GF-D8 (cell line): ENCODE data around the gene HAVCR2.
"Not testable (repeated sequence)": the region's sequence is repeated elsewhere in the genome, so short reads cannot be mapped to it uniquely, and the experiment has no call there.

Experiments
- DNase-seq: peaks from one replicate; lab custom pipeline; 2025; lab: John Stamatoyannopoulos, UW

Gene HAVCR2

DNA sequence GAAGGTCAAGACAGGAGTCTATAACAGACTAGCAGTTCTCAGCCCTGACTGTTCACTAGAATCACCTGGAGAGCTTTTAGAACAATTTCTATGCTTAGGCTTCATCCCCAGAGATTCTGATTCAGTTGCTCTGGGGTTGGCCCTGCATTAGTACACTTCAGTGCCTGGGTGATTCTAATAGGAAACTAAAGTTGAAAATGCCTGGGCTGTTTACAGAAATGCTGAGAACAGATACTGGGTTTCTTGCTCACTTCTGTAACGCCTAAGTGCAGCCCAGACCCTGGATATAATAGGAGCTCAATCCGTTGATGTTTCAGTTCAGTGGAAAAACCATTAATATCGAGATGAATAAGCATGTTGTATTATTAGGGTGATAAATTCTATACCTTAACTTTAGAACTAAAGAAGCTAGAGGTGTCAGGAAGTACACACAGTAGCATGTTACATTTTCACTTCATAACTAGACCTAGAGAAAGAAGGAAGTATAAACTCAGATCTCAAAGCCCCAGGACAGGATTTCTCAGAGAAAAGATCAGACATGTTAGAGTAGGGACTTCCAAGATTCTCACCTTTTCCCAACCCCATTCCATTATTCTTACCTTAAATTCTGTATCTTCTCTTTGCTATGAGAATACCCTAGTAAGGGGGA lies 20.4 kb downstream of the HAVCR2 start:
- DNase-seq, result no peak

DNA sequence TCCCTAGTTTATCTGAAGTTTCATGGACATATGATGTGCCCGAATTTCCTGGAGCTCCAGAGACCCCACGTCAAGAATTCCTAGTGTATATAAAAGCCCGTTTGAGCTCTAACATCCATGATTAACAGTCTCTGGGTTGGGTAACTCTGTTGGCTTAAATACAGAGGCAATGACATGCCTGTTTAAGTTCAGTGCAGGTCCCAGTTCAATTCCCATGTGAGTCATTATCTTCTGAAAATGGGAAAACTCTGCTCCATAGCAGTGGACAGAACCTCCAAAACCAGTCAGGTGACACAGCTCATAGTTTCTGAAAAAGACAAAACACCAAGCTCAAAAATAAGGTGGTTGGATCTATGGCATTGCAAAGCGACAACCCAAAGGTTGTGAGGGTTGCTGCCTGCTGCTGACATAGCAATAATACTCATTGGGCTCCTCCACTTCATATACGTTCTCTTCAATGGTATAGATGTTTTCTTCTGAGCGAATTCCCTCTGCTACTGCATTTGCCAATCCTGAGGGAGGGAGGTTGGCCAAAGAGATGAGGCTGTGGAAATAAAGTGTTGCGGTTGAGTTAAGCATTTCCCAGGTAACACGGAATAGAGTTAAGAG lies 22.0 kb downstream of the HAVCR2 start:
- no peak for DNase-seq

DNA sequence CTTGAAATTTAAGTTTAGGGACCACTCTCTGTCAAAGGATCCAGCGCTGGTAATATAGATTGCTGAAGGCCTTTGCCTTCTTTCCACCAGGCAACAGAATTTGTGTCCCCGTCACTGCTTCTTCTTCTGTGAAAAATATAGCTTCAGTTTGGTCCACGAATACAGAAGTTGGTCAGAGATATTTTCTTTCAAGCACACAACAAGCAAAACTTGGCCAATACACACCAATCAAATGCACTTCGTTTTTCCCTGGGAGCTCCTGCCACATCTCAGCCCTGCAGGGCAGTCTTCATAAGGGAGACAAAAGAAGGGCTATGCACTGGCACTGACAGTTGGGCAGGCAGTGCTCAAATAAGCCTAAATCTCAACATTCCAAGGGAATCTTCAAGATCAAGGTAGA lies 22.9 kb downstream of the HAVCR2 start:
- no peak for DNase-seq

DNA sequence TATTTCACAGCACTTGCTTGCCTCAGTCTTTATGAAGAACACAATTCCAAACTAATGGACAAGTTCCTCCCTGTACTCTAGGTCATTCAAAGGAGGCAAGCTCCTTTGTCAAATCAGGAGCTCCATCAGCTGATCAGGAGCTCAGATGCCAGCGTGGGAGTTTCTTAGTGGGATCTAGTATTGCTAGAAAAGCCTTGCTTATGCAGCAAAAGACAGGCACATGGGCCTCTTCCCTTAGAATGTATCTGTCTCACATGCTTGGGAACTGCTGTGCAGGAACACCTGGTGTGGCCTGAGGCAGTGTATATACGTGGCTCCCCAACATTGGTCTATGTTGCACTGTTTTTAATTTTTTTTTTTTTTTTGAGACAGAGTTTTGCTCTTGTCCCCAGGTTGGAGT lies 28.6 kb downstream of the HAVCR2 start:
- no peak for DNase-seq

DNA sequence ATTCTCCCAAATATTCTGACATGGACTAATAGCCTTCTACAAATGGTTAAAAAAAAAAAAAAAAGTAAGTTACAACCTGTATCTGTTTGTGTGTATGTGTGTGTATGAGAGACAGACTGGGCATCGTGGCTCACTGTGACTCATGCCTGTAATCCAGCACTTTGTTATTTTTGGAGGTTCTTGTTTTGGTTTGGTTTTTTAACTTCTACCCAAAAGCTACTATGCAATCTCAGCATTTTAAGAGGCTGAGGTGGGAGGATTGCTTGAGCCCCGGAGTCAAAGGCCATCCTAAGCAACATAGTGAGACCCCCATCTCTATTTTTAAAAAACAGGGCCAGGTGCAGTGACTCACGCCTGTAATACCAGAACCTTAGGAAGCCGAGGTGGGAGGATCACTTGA lies 32.3 kb downstream of the HAVCR2 start:
- DNase-seq, result no peak

DNA sequence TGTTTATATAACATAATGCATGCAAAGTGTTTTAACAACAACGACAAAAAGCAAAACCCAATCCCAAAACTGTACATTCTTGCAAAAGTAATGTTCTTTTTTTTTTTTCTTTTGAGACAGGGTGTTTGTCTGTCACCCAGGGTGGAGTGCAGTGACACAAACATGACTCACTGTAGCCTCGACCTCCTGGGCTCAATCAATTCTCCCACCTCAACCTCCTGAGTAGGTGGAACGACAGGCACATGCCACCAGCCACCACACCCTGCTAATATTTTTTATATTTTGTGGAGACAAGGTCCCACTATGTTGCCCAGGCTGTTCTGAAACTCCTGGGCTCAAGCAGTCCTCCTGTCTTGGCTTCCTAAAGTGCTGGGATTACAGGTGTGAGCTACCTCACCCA lies 36.3 kb downstream of the HAVCR2 start:
- DNase-seq, result no peak

DNA sequence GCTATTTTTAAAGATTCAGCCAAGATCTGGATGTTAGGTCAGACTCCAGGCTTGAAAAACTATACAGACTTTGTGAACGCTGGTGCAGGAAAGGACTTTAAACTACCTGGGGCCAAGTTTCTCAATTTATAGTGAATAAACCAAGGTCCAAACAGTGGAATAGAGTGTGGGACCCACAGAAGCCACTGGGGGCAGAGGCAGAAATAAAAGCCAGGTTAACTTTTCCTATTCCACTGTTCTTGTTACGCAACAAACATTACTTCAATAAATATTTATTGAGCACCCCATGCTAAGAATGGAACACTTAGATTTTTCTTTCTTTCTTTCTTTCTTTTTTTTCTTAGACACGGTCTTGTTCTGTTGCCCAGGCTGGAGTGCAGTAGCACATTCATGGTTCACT lies 38.9 kb downstream of the HAVCR2 start:
- DNase-seq, result no peak

DNA sequence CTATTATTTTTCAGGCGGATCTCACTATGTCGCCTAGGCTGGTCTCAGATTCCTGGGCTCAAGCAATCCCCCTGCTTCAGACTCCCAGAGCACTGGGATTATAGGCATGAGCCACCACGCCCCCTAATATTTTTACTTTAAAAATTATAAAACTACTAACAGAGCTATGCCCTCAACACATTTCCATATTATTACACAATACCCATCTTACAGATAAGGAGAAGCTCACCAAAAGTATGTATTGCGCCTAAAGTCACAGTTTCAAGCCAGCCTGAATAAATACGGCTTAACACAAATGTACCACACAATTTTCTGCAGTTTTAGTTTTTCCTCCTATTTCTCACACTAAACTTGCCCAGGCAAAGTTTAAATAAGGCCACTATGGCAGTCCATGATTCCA lies 40.1 kb downstream of the HAVCR2 start:
- DNase-seq, result no peak

DNA sequence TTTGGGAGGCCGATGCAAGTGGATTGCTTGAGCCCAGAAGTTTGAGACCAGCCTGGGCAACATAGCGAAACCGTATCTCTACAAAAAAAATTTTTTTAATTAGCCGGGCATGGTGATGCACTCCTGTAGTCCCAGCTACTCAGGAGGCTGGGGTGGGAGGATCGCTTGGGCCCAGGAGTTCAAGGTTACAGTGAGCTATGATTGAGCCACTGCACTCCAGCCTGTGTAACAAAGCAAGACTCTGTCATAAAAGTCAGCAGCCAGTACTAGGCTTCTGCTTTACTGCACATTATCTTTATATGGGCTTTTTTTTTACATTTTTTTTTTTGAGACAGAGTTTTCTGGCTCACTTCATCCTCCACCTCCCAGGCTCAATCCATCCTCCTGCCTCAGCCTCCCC lies 40.5 kb downstream of the HAVCR2 start:
- DNase-seq, result no peak

DNA sequence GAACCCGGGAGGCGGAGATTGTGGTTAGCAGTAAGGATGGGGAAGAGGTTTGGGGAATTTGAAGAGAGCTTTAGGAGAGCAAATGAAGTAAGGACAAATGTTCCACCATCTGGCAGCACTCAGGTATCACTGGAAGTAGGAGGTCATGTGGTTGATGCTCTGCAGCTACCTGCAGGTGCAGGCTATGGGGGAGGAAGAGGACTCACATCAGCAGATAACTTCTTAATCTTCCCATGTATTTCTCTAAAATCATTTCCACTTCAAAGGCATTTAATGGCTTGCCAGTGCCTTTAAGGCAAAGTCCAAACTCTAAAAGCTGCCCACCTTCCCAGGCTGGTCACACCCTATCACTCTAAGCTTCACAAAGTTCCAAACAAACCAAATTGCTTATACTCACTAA lies 41.8 kb downstream of the HAVCR2 start:
- DNase-seq, result no peak

DNA sequence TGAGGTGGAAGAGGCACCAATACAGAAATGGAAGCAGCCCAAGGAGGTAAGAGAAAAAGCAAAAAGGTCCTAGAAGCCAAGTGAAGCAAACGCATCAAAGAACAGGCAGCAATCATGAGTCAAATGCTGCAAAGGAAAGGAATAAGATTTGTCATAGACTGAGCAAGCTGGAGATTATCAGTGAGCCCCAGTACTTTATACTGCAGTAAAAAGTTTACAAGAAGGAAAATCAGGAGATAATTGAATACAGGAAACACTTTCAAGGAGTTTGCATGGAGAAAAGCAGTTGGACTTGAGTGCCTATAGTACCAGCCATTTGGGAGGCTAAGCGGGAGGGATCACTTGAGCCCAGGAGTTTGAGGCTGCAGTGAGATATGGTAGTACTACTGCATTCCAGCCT lies 42.8 kb downstream of the HAVCR2 start:
- DNase-seq, result no peak

DNA sequence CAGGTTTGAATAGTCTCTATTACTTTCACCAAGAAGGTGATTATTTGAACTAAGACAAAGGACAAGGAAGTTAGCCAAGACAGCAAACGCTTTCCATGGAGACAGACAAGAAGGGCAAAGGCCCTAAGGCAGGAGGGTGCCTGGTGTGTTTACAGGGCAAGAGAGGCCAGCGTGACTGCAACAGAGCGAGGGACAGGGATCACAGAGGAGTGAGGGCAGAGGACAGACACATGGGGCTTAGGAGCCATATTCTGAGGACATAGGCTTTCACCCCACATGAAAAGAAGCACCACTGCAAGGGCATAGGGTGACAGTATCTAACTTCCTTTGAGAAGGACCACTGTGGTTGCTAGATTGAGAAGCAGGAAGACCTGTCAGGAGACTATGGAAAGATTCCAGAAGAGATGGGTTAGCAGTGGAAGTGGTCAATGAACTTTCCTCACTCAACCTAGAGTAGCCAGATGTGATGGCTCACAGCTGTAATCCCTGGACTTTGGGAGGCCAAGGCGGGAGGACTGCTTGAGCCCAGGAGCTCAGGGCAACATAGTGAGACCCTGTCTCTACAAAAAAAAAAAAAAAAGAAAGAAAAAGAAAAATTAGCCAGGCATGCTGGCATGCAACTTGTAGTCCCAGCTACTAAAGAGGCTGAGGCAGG lies 44.9 kb downstream of the HAVCR2 start:
- no peak for DNase-seq

DNA sequence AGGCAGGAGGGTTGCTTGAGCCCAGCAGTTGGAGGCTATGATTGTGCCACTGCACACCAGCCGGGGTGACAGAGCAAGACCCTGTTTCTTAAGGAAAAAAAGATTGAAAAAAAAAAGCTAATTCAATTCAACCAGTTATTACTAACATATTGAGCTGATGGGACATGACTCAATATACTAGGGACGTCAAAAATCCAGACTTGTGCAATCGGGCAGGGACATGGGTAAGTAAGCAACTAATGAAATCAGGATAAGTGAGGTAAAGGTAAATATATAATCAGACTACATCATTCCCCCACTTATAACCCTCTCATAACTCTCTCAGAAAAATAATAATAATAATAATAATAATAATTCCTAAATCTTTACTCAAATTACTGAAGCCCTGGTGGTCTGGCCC lies 49.0 kb downstream of the HAVCR2 start:
- no peak for DNase-seq

DNA sequence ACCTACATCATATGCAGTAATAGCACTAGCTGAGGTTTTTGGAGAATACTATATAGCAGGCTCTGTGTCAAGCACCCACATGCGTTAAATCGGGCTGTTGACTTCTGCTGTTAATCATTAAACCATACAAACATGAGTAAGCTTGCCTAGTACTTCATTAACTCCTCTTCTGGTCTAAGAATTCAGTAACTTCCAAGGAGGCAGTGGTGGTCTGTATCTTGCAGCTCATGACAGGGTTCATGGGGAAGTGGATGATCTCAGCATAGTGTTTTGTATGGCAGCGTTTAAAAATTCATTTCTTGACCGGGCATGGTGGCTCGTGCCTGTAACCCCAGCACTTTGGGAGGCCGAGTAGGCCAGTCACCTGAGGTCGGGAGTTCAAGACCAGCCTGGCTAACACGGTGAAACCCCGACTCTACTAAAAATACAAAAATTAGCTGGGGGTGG lies 49.7 kb downstream of the HAVCR2 start, which contains the start of gene HAVCR1:
TSS of gene HAVCR1 (minus strand) at position 24 of the 447 bp plus-strand sequence. CDS start 1,173 bp downstream, outside the sequence.
- no peak for DNase-seq

DNA sequence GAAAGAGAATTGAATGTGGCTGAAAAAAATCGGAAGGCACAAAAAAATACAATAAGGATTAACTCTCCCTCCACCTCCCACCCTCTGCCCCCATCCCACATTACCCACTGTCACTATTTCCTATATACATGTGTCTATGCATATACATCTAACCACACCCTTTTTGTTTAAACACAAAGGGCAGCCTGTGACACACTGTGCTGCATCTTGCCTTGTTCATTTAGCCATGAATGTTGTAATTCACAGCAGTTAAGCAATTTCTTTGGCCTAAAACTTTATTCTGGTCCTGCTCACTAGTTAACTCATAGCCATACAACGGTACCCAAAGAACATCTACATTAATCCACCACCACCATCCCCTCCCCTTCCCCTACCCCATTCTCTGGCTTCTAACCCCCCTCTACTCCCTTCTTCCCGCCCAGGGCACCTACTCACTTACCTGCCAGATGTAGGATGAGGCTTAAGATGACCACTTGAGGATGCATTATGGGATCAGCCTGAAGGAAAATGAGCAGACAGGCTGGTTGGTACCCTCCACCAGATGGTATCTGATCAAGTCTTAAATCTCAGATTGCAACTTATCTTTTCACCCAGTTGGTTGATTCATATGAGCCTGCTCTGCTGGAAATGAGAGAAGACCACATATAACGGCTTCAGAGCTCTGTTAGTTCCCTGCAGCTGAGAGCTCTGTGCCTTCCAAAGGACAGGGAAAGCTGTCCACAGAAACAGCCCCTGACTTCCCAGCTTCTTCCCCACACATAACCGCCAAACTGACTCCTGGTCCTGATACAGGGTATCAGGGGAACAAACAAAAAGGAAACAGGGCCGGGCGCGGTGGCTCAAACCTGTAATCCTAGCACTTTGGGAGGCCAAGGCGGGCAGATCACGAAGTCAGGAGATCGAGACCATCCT lies 51.1 kb downstream of the HAVCR2 start:
- no peak for DNase-seq

DNA sequence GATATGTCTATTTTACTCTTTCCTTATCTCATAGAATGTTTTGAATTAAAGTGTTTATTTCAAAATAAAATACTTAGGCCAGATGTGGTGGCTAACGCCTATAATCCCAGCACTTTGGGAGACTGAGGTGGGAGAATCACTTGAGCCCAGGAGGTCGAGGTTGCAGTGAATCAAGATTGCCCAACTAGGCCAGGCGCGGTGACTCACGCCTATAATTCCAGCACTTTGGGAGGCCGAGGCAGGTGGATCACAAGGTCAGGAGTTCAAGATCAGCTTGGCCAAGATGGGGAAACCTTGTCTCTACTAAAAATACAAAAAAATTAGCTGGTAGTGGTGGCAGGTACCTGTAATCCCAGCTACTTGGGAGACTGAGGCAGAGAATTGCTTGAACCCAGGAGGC lies 52.0 kb downstream of the HAVCR2 start:
- not testable (repeated sequence) for DNase-seq

DNA sequence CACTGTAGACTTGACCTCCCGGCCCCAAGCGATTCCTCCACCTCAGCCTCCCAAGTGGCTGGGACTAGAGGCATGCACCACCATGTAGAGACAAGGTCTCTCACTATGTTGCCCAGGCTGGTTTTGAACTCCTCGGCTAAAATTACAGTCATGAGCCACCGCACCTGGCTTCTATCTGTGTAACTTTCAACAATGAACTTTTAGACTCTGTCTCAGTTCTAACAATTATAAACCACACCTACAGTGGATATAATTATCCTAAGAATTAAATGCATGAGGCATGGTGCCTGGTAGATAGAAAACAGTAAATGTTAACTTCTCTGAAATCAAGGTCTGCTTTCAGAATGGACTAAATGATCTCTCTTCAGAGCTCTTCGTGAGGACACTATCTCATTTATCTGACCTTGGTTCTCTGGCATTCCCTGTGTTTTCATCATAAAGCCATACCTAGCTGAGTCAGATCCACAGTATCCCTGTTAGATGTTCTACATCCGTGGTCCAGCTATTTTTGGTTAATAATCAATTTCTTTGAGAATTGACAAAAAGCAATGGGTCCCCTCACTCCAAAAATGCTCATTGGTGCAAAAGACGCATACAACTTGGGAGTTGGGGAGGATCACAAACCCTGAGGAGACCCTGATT lies 57.1 kb downstream of the HAVCR2 start:
- DNase-seq, result no peak

DNA sequence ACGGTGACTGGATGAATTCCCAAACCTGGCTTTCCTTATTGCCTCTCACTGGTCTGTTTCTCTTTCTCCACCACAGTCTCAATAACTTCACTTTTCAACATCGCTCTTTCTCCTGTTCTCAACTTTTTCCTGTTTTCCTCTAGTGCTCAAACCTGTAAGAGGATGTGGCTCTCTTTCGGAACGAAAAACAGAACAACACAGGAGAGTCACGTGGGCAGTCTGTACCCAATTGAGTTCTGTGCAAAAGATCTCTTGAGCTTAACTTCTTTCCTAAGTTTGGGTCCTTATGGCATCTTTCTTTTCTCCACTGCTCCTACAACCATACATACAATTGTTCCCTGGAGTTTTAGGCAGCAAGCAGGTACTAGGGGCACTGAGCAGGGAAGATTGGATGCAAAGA lies 58.8 kb downstream of the HAVCR2 start:
- DNase-seq, result no peak

DNA sequence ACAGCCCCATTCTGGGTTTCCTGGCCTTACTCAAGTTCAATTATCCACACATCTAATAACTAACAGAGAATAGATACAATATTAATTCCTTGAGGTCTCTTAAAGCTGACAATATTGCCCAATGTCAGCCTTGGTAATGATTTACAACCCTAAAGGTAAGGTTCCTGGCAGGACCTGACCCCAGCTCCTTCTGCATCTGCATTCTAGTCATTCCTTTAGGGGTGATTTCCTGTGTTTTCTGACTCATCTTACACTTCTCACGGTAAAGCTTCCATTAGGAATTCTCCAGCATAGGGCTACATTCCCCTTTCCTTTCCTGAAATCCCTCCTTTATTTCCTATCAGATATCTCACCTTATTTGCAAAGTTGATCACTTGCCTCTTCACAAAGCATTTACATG lies 59.2 kb downstream of the HAVCR2 start:
- no peak for DNase-seq

DNA sequence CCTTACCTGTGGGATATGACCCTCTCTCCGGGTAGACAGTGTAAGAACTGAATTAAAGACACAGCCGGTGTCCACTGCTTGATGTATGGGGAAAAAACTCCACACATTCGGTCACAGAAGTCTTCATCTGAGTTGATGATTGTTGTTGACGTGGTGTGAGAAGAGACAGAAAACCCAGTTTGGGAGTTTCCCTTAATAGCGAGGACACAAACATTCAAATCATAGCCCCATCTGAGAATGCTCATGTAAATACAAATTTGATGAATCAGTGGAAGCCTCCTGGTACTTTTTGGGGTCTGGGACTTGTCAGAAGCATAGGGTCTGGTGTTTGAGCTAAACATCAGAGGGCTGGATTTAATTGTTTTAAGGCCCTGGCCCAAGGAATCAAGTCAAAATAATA lies 60.9 kb downstream of the HAVCR2 start:
- DNase-seq, result no peak

DNA sequence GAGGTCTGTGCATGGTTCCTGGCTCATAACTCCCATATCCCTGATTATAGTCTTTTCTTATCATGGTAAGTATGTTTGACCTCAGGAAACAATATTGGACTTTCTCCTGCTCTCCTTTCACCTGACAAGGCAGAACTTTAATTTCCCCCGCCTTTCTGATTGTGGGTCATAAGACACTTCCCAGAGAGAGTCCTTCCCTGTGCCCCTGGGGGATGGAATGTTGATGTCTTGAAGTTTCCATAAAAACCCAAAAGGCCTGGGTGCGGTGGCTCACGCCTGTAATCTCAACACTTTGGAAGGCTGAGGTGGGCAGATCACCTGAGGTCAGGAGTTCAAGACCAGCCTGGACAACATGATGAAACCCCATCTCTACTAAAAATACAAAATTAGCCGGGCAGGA lies 61.8 kb downstream of the HAVCR2 start:
- DNase-seq, result not testable (repeated sequence)

DNA sequence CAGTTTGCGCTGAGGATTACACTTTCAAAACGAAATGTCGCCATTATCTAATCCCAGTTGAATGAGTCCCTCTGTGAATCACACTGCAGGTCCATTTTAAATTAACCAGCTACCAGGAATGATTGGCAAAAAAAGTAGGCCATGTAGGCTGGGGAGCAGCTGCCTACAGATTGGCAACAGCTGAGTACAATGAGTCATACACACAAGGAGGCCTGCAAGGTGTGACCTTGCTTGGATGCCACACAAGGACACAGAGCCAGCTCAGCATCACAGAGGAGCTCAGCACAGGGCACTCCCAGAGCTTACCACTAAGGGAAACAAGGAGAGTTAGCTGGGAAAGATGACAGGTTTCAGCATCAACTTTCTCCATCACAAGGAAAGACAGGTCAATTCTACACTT lies 62.8 kb downstream of the HAVCR2 start:
- no peak for DNase-seq
